Panc1 (cell line): ENCODE results near the gene MOCS1. TPM values are rescaled to one million over a fixed set of nuclear protein-coding genes. Genes with fewer than 3 reads are reported as not detected.

ENCODE experiments used
- ATAC-seq: fragments of 200-7000 bp; cut with Tn5 transposase; 2 replicates; pipeline ENCODE4 v1.9.1; 2020; ENCODE audit warnings: mild to moderate bottlenecking, moderate library complexity
- BruUV-seq: library from RNA; stranded (reverse); fragments of 400-500 nt; replicated peaks from 2 replicates; lab custom pipeline; 2021; lab: Mats Ljungman, UMichigan
- CTCF ChIA-PET: fragments of 300-600 bp; sonication (Branson Sonifier 250); formaldehyde crosslinking; loops from one replicate; lab custom pipeline; 2022; ENCODE audit warnings: antibody characterized with exemption; lab: Charles Lee
- POLR2A ChIA-PET: fragments of 300-600 bp; sonication (Branson Sonifier 250); formaldehyde crosslinking; loops from one replicate; lab custom pipeline; 2022; ENCODE audit warnings: antibody characterized with exemption; lab: Charles Lee
- DNase-seq: peaks from one replicate; pipeline ENCODE4 v3.0.0-alpha.2; 2010; ENCODE audit warnings: low read depth, low spot score
- H3K27ac ChIP-seq: 2 replicates; pipeline ENCODE4 v1.5.1; 2011; ENCODE audit warnings: mild to moderate bottlenecking, low read length, inconsistent platforms
- H3K27me3 ChIP-seq: fragments of 200-500 bp; sonication (Bioruptor generic); 2 replicates; pipeline ENCODE4 v1.6.0; 2014; ENCODE audit warnings: low read length, inconsistent platforms; ENCODE audit not compliant: control insufficient read depth, insufficient read depth
- H3K36me3 ChIP-seq: fragments of 200-500 bp; sonication (Bioruptor generic); 2 replicates; pipeline ENCODE4 v1.5.1; 2014; ENCODE audit warnings: inconsistent platforms, mild to moderate bottlenecking, low read length, moderate library complexity; ENCODE audit not compliant: control insufficient read depth, insufficient read depth
- H3K4me1 ChIP-seq: 2 replicates; pipeline ENCODE4 v1.5.1; 2011; ENCODE audit warnings: inconsistent platforms, mild to moderate bottlenecking, low read length, moderate library complexity; ENCODE audit not compliant: control insufficient read depth, insufficient read depth
- H3K4me3 ChIP-seq, 2 experiments: 2 replicates each; pipeline ENCODE4 v1.5.1; 2011 to 2012; ENCODE audit warnings: low read depth in 2 of 2, low read length in 2 of 2, mild to moderate bottlenecking in 2 of 2, inconsistent platforms in 1 of 2, moderate library complexity in 1 of 2
- H3K9me3 ChIP-seq: fragments of 200-500 bp; sonication (Bioruptor generic); 2 replicates; pipeline ENCODE4 v1.5.1; 2014; ENCODE audit warnings: low read depth, mild to moderate bottlenecking, inconsistent platforms, low read length, moderate library complexity; ENCODE audit not compliant: control insufficient read depth, insufficient read depth
- POLR2AphosphoS5 ChIP-seq: IDR thresholded peaks from 2 replicates; pipeline ENCODE4 v1.6.1; 2012; ENCODE audit warnings: mild to moderate bottlenecking, low read depth, low read length, moderate library complexity
- REST ChIP-seq, 2 experiments: IDR thresholded peaks; 2 replicates each; pipeline ENCODE4 v1.6.1; 2011 to 2012; ENCODE audit warnings: low read depth in 2 of 2, control low read depth in 1 of 2, low read length in 1 of 2, mild to moderate bottlenecking in 1 of 2, moderate library complexity in 1 of 2; ENCODE audit not compliant: insufficient read depth in 1 of 2
- SIN3A ChIP-seq: IDR thresholded peaks from 2 replicates; pipeline ENCODE4 v1.6.1; 2012; ENCODE audit warnings: low read depth, mild to moderate bottlenecking, low read length, moderate library complexity, borderline replicate concordance; ENCODE audit not compliant: insufficient read depth
- TCF7L2 ChIP-seq: IDR thresholded peaks from 2 replicates; pipeline ENCODE4 v1.6.1; 2011; ENCODE audit warnings: mild to moderate bottlenecking, low read depth, low read length, inconsistent platforms
- in situ Hi-C: cut with HindIII; loops from 2 replicates; pipeline ENCODE4 v1.10.0; 2016; ENCODE audit warnings: low sequenced_read_pairs, low pct_unique_long_range_greater_than_20kb
- intact Hi-C: fragments of 100-400 bp; cut with micrococcal nuclease; formaldehyde crosslinking; loops from one replicate; pipeline ENCODE4 v1.10.0; 2022; ENCODE audit not compliant: unreplicated experiment
- total RNA-seq: library from RNA; stranded (reverse); gene quantifications from one replicate; pipeline ENCODE4 v1.2.1, GENCODE V29; 2021; ENCODE audit not compliant: unreplicated experiment
- TF ChIP-seq, protein P1 (sequence below): fragments of 450-650 bp; IDR thresholded peaks from 2 replicates; pipeline ENCODE4 v1.5.1; 2017; ENCODE audit warnings: mild to moderate bottlenecking

Gene MOCS1
- total RNA-seq, 1 experiment from 2014 or later = 0.98 TPM

DNA sequence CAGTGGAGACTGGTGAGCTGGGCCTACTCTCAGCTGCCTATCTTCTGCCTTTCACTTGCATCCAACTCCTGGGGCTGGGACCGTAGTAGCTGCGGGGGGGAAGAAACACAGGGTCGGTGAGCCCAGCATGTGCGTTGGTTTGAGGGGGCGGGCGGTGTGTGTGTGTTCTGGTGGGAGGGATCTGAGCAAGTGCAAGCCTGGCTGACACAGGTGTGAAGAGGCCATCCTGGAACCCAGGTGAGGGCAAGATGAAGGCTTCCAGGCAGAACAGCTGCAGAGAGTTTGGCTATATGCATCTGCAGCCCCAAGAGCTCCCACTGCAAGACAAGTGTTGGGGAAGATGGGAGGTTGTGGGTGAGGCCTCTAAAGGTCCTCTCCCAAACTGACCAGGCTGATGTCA, 30.6 kb downstream of the MOCS1 start:
- TF ChIP-seq, protein P1, sequence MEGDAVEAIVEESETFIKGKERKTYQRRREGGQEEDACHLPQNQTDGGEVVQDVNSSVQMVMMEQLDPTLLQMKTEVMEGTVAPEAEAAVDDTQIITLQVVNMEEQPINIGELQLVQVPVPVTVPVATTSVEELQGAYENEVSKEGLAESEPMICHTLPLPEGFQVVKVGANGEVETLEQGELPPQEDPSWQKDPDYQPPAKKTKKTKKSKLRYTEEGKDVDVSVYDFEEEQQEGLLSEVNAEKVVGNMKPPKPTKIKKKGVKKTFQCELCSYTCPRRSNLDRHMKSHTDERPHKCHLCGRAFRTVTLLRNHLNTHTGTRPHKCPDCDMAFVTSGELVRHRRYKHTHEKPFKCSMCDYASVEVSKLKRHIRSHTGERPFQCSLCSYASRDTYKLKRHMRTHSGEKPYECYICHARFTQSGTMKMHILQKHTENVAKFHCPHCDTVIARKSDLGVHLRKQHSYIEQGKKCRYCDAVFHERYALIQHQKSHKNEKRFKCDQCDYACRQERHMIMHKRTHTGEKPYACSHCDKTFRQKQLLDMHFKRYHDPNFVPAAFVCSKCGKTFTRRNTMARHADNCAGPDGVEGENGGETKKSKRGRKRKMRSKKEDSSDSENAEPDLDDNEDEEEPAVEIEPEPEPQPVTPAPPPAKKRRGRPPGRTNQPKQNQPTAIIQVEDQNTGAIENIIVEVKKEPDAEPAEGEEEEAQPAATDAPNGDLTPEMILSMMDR = no peak
- no peak for TF ChIP-seq TCF7L2
- no peak for TF ChIP-seq REST (IDR thresholded peaks at IDR 0.05; ENCODE audit: insufficient read depth in 1 of 2, low read depth in 2 of 2, low read length in 1 of 2)
- no peak for TF ChIP-seq POLR2AphosphoS5
- TF ChIP-seq SIN3A = no peak
- Histone ChIP-seq H3K4me3 (no peak overlapping the region), H3K27me3 (no peaks in the 10 kb centered on the region; the same call in 1 of the 2 replicates), H3K4me1 (no peaks in the 10 kb centered on the region), H3K27ac (no peak overlapping the region), H3K9me3 (no peaks in the 10 kb centered on the region), H3K36me3 (no peaks in the 10 kb centered on the region)
- CTCF ChIA-PET = no interaction called here
- DNase-seq = no peak
- POLR2A ChIA-PET = no interaction called here
- intact Hi-C loops (no loop called here), in situ Hi-C loops (no loop called here)
- no peak for ATAC-seq
- no TSS peak for BruUV-seq

GRCh38 chr6:39902786-39903465, 31.3 kb downstream of the MOCS1 start:
- BruUV-seq = no TSS peak
- CTCF ChIA-PET = no interaction called here
- Histone ChIP-seq H3K4me3 (no peak overlapping the region), H3K36me3 (no peaks in the 10 kb centered on the region), H3K4me1 (no peaks in the 10 kb centered on the region), H3K27me3 (no peaks in the 10 kb centered on the region; the same call in 1 of the 2 replicates), H3K9me3 (no peaks in the 10 kb centered on the region), H3K27ac (no peak overlapping the region)
- POLR2A ChIA-PET = no interaction called here
- no peak for DNase-seq
- in situ Hi-C loops = no loop called here
- intact Hi-C loops = no loop called here
- TF ChIP-seq SIN3A (no peak), POLR2AphosphoS5 (no peak), TCF7L2 (no peak), REST (IDR thresholded peaks at IDR 0.05; ENCODE audit: insufficient read depth in 1 of 2, low read depth in 2 of 2, low read length in 1 of 2) (no peak)
- TF ChIP-seq, protein P1 = no peak
- ATAC-seq = no peak
